Ammon's horn (tissue), 1 donor: ENCODE results near the gene RARA.

Experiments used
- DNase-seq: peaks from one replicate; pipeline ENCODE4 v3.0.0-alpha.2; 2016; ENCODE audit warnings: low spot score

RARA gene

DNA sequence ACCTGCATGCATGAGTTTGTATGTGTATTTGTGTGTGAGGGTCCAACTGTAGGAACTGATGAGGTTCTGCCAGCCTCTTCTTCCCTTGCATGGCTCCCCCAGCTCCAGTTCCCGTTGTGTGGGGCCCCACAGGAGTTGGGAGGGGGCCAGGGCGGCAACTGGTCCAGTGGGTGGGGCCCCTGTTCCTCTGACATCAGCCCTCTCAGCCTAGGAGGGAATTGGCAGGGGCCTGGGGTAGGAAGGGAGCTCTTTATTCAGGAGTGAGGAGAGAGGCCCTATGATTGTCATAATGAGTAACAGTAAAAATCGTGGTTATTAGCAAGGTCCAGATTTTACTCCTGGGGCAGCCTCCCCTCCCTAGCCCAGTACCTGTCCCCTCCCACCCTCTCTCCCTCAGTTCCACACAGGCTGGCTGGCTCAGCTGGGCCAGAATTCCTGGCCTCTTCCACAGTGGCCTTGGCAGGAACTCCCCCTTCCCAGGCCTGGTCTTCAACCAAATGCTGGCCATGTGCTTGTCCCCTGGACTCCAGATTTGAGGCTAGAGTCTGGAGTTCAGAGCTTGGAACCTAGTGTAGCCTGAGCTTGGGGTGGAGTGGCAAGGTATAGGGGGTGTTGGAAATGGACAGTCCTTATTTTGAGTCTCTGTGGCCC lies 18.9 kb downstream of the RARA start:
- no peak for DNase-seq

GRCh38 chr17:40328386-40328766 lies 19.4 kb downstream of the RARA start:
- no peak for DNase-seq

- DNase-seq: no peak
Measured at GRCh38 chr17:40329839-40330794, 21.1 kb downstream of the RARA start.

DNA sequence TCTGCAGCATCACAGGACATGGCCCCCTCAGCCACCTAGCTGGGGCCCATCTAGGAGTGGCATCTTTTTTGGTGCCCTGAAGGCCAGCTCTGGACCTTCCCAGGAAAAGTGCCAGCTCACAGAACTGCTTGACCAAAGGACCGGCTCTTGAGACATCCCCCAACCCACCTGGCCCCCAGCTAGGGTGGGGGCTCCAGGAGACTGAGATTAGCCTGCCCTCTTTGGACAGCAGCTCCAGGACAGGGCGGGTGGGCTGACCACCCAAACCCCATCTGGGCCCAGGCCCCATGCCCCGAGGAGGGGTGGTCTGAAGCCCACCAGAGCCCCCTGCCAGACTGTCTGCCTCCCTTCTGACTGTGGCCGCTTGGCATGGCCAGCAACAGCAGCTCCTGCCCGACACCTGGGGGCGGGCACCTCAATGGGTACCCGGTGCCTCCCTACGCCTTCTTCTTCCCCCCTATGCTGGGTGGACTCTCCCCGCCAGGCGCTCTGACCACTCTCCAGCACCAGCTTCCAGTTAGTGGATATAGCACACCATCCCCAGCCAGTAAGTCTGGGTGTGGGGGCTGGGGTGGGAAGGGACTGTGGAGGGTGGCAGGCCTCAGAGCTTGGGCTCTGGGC lies 22.0 kb downstream of the RARA start:
- no peak for DNase-seq

- DNase-seq: peak; percentile 75
Measured at GRCh38 chr17:40331743-40332641, 23.0 kb downstream of the RARA start.

GRCh38 chr17:40333781-40334448 lies 24.9 kb downstream of the RARA start:
- DNase-seq: no peak

DNA sequence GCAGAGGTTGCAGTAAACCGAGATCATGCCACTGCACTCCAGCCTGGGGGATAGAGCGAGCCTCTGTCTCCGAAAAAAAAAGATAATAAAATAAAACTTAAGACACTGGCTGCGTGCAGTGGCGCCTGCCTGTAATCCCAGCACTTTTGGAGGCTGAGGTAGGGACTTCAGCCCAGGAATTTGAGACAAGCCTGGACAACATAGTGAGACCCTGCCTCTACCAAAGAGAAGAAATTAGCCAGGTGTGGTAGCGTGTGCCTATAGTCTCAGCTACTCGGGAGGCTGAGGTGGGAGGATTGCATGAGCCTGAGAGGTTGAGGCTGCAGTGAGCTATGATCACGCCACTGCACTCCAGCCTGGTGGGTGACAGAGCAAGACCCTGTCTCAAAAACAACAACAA lies 26.6 kb downstream of the RARA start:
- no peak for DNase-seq

DNA sequence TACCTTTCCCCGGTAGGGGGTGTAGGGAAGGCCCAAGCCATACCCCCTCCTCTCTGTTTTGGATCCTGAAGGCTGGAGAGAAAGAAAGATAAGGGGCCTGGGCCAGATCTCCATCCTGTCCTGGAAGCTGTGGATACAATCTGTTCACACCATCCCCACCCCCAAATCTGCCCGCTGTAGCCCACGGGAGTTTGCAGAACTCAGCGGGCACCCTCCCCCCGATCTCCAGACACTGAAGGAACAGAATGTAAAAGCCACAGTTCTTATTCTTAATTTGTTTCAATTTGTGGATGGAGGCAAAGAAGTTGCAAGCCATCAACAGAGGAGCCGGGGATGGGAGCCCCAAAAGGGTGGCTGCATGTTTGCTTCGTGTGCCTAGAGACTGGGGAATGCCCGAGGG lies 28.4 kb downstream of the RARA start:
- DNase-seq: no peak

- no peak for DNase-seq
Measured at GRCh38 chr17:40338058-40338457, 29.1 kb downstream of the RARA start.

DNA sequence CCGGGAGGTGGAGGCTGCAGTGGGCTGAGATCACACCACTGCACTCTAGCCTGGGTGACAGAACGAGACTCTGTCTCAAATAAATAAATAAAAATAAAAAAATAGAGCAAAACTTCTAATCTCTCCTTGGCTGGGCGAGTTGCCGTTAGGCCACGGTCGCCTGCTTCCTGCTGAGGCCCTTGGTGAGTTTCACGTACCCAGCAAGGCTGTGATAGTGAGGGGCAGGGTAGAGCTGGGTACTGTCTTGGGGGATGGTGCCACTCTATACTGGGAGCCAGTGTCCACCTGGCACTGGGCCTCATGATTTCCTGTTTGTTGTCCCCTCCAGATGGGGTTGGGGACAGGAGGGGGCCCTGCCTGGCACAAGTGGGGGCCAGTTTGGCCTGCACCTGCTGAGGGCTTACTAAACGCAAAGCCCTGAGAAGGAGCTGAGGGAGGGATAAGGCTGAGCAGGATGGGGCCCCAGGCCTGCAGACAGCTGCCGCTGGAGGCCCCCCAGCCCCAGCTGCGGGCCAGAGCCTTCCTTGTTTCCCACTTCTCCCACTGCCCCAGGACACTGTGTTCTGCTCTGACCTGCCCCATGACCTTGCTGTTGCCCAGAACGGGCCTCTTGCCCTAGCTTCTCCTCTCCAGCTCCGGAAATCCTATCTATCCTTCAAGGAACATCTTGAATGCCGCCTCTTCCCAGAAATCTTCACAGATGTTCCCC lies 30.1 kb downstream of the RARA start:
- DNase-seq: no peak

DNA sequence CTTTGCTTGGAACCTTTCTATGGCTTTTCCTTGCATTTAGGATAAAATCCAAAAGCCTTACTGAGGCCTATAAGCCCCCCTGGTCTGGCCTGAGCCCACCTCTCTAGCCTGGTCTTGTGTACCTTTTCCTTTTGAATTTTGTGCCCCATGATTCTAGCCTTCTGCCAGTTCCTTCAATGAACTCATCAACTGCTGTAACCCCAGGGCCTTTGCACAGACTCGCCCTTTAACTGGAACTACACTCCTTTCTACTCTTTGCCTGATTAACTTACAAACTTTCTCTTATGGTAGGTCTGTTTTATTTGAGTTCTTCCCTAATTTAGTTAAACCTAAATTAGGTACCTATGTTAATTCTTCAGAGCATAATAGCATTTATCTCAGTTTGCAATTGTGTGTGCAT lies 31.3 kb downstream of the RARA start:
- DNase-seq: no peak

DNA sequence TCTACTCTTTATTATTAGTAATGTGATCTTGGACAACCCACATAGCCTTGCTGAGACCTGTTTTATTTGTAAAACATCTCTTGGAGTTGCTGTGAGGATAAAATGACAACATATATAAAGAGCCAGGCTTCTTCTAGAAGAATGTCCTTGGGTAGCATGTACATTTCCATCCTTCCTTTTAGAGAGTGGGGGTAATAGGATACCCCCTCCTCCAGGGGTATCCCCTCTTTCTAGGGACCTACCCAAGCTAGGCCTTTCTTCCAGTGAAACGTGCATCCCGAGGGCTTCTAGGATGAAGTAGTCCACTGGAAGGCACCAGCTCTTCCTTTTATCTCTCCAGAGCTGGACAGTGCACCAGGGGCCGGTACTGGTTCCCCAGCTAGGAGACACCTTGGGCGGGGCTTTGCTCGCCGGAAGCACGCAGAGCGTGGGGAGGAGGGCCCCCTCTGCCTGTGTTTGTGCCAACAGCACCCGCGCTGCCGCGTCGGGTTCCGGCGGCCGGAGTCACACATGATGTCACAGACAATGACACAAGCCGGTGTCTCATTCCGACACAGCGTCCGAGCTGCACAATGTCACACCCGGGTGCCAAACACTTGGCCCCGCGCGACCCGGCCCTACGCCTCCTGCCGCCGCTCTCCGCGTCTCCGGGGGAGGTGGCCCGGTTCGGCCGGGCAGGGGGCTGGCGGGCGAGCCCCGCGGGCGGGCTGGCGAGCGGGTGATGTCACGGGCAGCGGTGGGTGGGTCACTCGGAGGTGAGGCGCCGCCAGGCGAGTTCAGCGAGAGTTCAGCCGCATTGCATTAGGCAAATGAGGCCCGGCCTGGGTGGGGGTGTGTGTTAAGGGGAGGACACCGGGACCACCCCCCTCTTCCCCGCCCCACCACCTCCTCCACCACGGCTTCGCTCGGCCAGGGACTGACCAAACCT lies 32.2 kb downstream of the RARA start:
- DNase-seq: peak; percentile 71

DNA sequence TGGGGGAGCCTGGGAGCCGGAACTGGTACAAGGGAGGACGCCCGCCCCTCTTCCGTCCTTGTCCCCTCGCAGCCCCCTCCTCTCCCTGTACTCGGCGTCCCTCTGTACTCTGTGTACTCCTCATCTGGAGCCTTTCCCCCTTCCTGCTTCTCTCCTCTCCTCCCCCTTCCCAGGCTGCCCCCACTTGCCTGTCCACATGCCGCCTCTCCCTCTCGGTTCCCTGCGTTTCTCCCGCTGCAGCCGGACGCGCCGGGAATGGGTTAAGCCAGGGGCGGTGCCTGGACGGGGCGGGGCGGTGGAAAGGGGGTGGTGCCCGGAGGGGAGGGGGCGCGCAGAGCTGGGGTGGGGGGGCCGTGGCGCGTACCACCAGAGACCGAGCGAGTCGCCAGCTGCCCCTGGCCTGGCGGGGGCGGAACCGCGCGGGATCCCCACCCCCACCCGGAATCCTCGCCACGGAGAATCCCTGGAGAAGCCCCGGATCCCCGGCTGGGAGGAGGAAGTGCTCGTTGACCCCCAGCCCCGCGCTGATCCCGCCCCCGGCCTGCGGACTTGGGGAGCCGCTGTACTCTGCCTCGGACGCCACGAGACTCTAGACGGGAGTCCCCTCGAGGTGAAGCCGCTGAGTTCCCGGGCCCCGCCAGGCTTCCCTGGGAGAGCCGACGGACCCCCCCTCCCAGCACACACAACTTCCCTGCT lies 33.0 kb downstream of the RARA start:
- DNase-seq: peak; percentile 68

DNA sequence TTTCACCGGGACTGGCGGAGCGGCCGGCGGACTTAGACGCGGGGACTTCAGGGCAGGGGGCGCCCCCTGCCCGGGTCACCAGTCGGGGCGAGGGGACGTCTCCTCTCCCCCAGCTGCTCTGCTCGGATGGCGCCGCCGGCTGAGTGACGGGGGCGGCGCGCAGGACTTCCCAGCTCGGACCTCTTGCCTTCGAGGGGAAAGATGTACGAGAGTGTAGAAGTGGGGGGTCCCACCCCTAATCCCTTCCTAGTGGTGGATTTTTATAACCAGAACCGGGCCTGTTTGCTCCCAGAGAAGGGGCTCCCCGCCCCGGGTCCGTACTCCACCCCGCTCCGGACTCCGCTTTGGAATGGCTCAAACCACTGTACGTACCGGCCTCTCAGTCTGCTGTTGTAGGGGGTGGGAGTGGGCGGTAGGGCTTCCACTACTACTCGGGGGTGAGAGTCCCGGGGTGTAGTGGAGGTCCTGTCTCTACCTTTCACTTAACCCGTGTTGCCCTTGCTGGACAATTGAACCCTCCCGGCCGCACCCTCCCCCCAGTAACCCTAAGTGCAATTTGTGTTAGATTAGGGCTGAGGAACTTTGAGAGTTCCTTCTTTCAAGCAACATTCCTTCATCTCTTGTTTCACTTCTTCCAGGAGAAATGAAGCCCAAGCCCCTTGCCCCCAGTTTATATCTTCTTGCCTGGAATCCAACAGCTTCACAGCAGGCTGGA lies 33.7 kb downstream of the RARA start:
- DNase-seq: no peak

- no peak for DNase-seq
Measured at GRCh38 chr17:40343219-40344119, 34.5 kb downstream of the RARA start.

GRCh38 chr17:40344421-40345160 lies 35.6 kb downstream of the RARA start:
- no peak for DNase-seq
